H1 (cell line): ENCODE measurements around the gene L1TD1. TPM values are rescaled to one million over a fixed set of nuclear protein-coding genes. Genes with fewer than 3 reads are reported as not detected.
"Not testable (repeated sequence)": the region's sequence is repeated elsewhere in the genome, so short reads cannot be mapped to it uniquely, and the experiment has no call there.

ENCODE experiments used
- CTCF ChIA-PET: fragments of 300-600 bp; sonication (Branson Sonifier 250); formaldehyde crosslinking; loops from one replicate; lab custom pipeline; 2021; ENCODE audit not compliant: partially characterized antibody; lab: Charles Lee
- POLR2A ChIA-PET: fragments of 300-600 bp; sonication (Branson Sonifier 250); formaldehyde crosslinking; loops from one replicate; lab custom pipeline; 2021; ENCODE audit warnings: inconsistent platforms; ENCODE audit not compliant: partially characterized antibody; lab: Charles Lee
- DNase-seq, 2 experiments: peaks; one replicate each; pipeline versions ENCODE4 v3.0.0 to v3.0.0-alpha.2; 2010 to 2022; ENCODE audit warnings: low spot score in 2 of 2, low read depth in 1 of 2, mixed read lengths in 1 of 2
- FAIRE-seq: peaks from 2 replicates; lab custom pipeline; 2011; peaks lifted over from hg19 to GRCh38; lab: Jason Lieb, UNC
- H2AFZ ChIP-seq: 2 replicates; pipeline ENCODE4 v1.8.1; 2012; ENCODE audit warnings: low read length, inconsistent platforms
- H2AK5ac ChIP-seq: 2 replicates; pipeline ENCODE4 v1.6.1; 2013; ENCODE audit warnings: low read depth, low read length
- H2BK120ac ChIP-seq: replicated peaks from 2 replicates; pipeline ENCODE3; 2013; ENCODE audit warnings: low read depth, low read length, inconsistent platforms
- H2BK12ac ChIP-seq: 2 replicates; pipeline ENCODE4 v1.6.1; 2013; ENCODE audit warnings: low read depth, low read length
- H2BK15ac ChIP-seq: 2 replicates; pipeline ENCODE4 v1.6.1; 2013; ENCODE audit warnings: low read length
- H2BK20ac ChIP-seq: 2 replicates; pipeline ENCODE4 v1.6.1; 2013; ENCODE audit warnings: low read length
- H2BK5ac ChIP-seq: 2 replicates; pipeline ENCODE4 v1.6.1; 2013; ENCODE audit warnings: low read depth, low read length
- H3K14ac ChIP-seq: 2 replicates; pipeline ENCODE4 v1.6.1; 2013; ENCODE audit warnings: inconsistent platforms; ENCODE audit not compliant: insufficient read length
- H3K18ac ChIP-seq: 2 replicates; pipeline ENCODE4 v1.6.1; 2013; ENCODE audit warnings: low read length; ENCODE audit errors: extremely low read depth
- H3K23ac ChIP-seq: 2 replicates; pipeline ENCODE4 v1.6.1; 2013; ENCODE audit warnings: inconsistent platforms; ENCODE audit not compliant: insufficient read length
- H3K23me2 ChIP-seq: 2 replicates; pipeline ENCODE4 v1.6.1; 2013; ENCODE audit warnings: low read depth, low read length
- H3K27ac ChIP-seq: 2 replicates; pipeline ENCODE4 v1.6.1; 2011; ENCODE audit warnings: low read depth, low read length, inconsistent platforms
- H3K27me3 ChIP-seq, 4 experiments: replicated peaks in 1 of 4; 1 replicate in 1 of 4; 2 replicates in 3 of 4; pipeline versions ENCODE4 v1.6.1 to v1.8.1; 2011 to 2013; ENCODE audit warnings: low read length in 3 of 4, mild to moderate bottlenecking in 3 of 4, inconsistent platforms in 2 of 4, mixed read lengths in 2 of 4, moderate library complexity in 1 of 4; ENCODE audit not compliant: control insufficient read depth in 3 of 4, insufficient read depth in 3 of 4; ENCODE audit errors: extremely low read depth in 1 of 4
- H3K36me3 ChIP-seq, 4 experiments: 2 replicates each; pipeline versions ENCODE4 v1.6.1 to v1.8.1; 2011 to 2013; ENCODE audit warnings: mild to moderate bottlenecking in 4 of 4, low read length in 3 of 4, moderate library complexity in 2 of 4, control low read depth in 1 of 4, inconsistent platforms in 1 of 4; ENCODE audit not compliant: insufficient read depth in 4 of 4, control insufficient read depth in 2 of 4
- H3K4ac ChIP-seq: replicated peaks from 2 replicates; pipeline ENCODE3; 2013; ENCODE audit warnings: low read length, low read depth, mixed read lengths, inconsistent platforms; ENCODE audit not compliant: insufficient read length
- H3K4me1 ChIP-seq, 4 experiments: replicated peaks in 1 of 4; 1 replicate in 1 of 4; 2 replicates in 3 of 4; pipeline versions ENCODE4 v1.6.1 to v1.8.1; 2011 to 2013; ENCODE audit warnings: low read length in 3 of 4, inconsistent platforms in 2 of 4, mixed read lengths in 1 of 4; ENCODE audit not compliant: insufficient read depth in 4 of 4, control insufficient read depth in 3 of 4
- H3K4me2 ChIP-seq, 2 experiments: 2 replicates each; pipeline versions ENCODE4 v1.6.1 to v1.8.1; 2011 to 2013; ENCODE audit warnings: low read depth in 2 of 2, low read length in 2 of 2, control low read depth in 1 of 2, inconsistent platforms in 1 of 2, mild to moderate bottlenecking in 1 of 2; ENCODE audit not compliant: insufficient read depth in 1 of 2
- H3K4me3 ChIP-seq, 4 experiments: fragments of 200-600, 300-600 bp in 1 of 4; sonication (generic), shearing (Covaris generic), sonication (Bioruptor Twin) in 1 of 4; 2 replicates each; pipeline versions ENCODE4 v1.5.1 to v1.8.1; 2011 to 2016; ENCODE audit warnings: low read length in 4 of 4, low read depth in 3 of 4, control low read depth in 2 of 4, inconsistent platforms in 2 of 4, mild to moderate bottlenecking in 2 of 4, mixed read lengths in 1 of 4, moderate library complexity in 1 of 4; ENCODE audit not compliant: insufficient read depth in 2 of 4; ENCODE audit errors: extremely low read depth in 1 of 4
- H3K56ac ChIP-seq: replicated peaks from 2 replicates; pipeline ENCODE3; 2013; ENCODE audit warnings: low read depth, mild to moderate bottlenecking, mixed read lengths, low read length, inconsistent platforms; ENCODE audit not compliant: insufficient read length
- H3K79me1 ChIP-seq: 2 replicates; pipeline ENCODE4 v1.6.1; 2013; ENCODE audit warnings: low read depth, low read length, control low read depth
- H3K79me2 ChIP-seq, 2 experiments: 2 replicates each; pipeline versions ENCODE4 v1.6.1 to v1.8.1; 2012 to 2013; ENCODE audit warnings: low read length in 2 of 2, mild to moderate bottlenecking in 2 of 2, inconsistent platforms in 1 of 2; ENCODE audit not compliant: insufficient read depth in 2 of 2, control insufficient read depth in 1 of 2
- H3K9ac ChIP-seq, 4 experiments: replicated peaks in 1 of 4; 1 replicate in 1 of 4; 2 replicates in 3 of 4; pipeline versions ENCODE4 v1.6.1 to v1.8.1; 2011 to 2013; ENCODE audit warnings: low read depth in 3 of 4, low read length in 3 of 4, control low read depth in 2 of 4, mild to moderate bottlenecking in 2 of 4, moderate library complexity in 2 of 4, inconsistent platforms in 1 of 4; ENCODE audit errors: extremely low read depth in 1 of 4
- H3K9me3 ChIP-seq, 2 experiments: 2 replicates each; pipeline versions ENCODE4 v1.6.1 to v1.8.1; 2012 to 2013; ENCODE audit warnings: mild to moderate bottlenecking in 2 of 2, moderate library complexity in 2 of 2, control low read depth in 1 of 2, inconsistent platforms in 1 of 2, low read depth in 1 of 2, low read length in 1 of 2, mixed read lengths in 1 of 2; ENCODE audit not compliant: insufficient read depth in 2 of 2
- H4K20me1 ChIP-seq, 2 experiments: replicated peaks in 1 of 2; 2 replicates each; pipeline versions ENCODE3 to v1.8.1; 2011 to 2013; ENCODE audit warnings: inconsistent platforms in 2 of 2, low read length in 2 of 2, mild to moderate bottlenecking in 1 of 2; ENCODE audit not compliant: insufficient read depth in 2 of 2, control insufficient read depth in 1 of 2
- H4K5ac ChIP-seq: 2 replicates; pipeline ENCODE4 v1.6.1; 2013; ENCODE audit warnings: low read length, low read depth, mixed read lengths, inconsistent platforms; ENCODE audit not compliant: insufficient read length
- H4K8ac ChIP-seq: 2 replicates; pipeline ENCODE4 v1.8.0; 2013; ENCODE audit warnings: mild to moderate bottlenecking, moderate library complexity, low read length, inconsistent platforms; ENCODE audit not compliant: insufficient read depth; ENCODE audit errors: extremely low read depth
- H4K91ac ChIP-seq: replicated peaks from 2 replicates; pipeline ENCODE3; 2013; ENCODE audit warnings: low read length, mixed read lengths, inconsistent platforms; ENCODE audit not compliant: insufficient read length
- ASH2L ChIP-seq: fragments of 200-600, 300-600 bp; sonication (generic); IDR thresholded peaks from one replicate; pipeline ENCODE4 v1.7.1; 2017; ENCODE audit warnings: low read length
- TEAD4 ChIP-seq: IDR thresholded peaks from 2 replicates; pipeline ENCODE4 v1.6.1; 2012; ENCODE audit warnings: low read depth, low read length, inconsistent platforms, mixed read lengths
- WGBS, 2 experiments: shearing (Covaris generic) in 1 of 2; methylation state at CpG; one replicate each; pipeline versions ENCODE4 v1.1.6 to v1.1.7; 2013 to 2015; ENCODE audit warnings: low lambda C conversion rate in 2 of 2, mixed read lengths in 2 of 2, inconsistent platforms in 1 of 2, low coverage in 1 of 2, missing lambda C conversion rate in 1 of 2; ENCODE audit not compliant: insufficient replicate concordance in 2 of 2, insufficient coverage in 1 of 2, insufficient read length in 1 of 2; ENCODE audit errors: extremely low coverage in 1 of 2, missing lambda C conversion rate in 1 of 2; 5-methylcytosine and 5-hydroxymethylcytosine counted together
- polyA plus RNA-seq, 7 experiments: library from polyadenylated mRNA; depleted of rRNA in 3 of 7; stranded (reverse) in 5 of 7; unstranded in 2 of 7; fragments of >200 nt in 5 of 7; fragments of 200-250 nt in 2 of 7; gene quantifications; 1 replicate in 5 of 7; 2 replicates in 1 of 7; 4 replicates in 1 of 7; pipeline versions ENCODE4 v1.2.1 to v1.2.3, GENCODE V29; 2011 to 2013; ENCODE audit warnings: missing spikeins in 2 of 7, mixed read lengths in 2 of 7
- total RNA-seq: library from RNA; stranded (reverse); fragmentation: NEBNext Ultra II Directional; extraction: Animal tissue kit (Norgen Biotek cat#: 25700); gene quantifications from 2 replicates; pipeline ENCODE4 v1.2.1, GENCODE V29; 2021

L1TD1 gene
- total and polyA plus RNA-seq, 2 of the 8 experiments (the other 6 are each of a cell fraction or from before 2014, with no cell fraction given), result 35.3 to 441 TPM

GRCh38 chr1:62183164-62184020 lies 11.3 kb upstream of the L1TD1 start:
- TF ChIP-seq TEAD4, result 0 out of 2 replicates have a peak, but pooled peaks have one; percentile 10
- peak; percentile 65 for TF ChIP-seq ASH2L
- not testable (repeated sequence) for H3K14ac ChIP-seq, H3K27me3 ChIP-seq, H3K36me3 ChIP-seq, DNase-seq, H2BK15ac ChIP-seq, H3K23ac ChIP-seq, H2AK5ac ChIP-seq, H4K20me1 ChIP-seq, H2AFZ ChIP-seq, H3K9me3 ChIP-seq, H3K79me1 ChIP-seq, H3K79me2 ChIP-seq, H3K23me2 ChIP-seq, FAIRE-seq, H3K9ac ChIP-seq, H3K56ac ChIP-seq
- ChIA-PET POLR2A (interaction anchor here (0.8 to 27.8 kb wide), 8 partner anchors 9 to 252 kb away, joined by 3 to 1232 read pairs (median 3); partner anchors contain the start of gene L1TD1), CTCF (interaction anchor here (0.6 to 3.8 kb wide), 7 partner anchors 8 to 25 kb away, joined by 3 to 20 read pairs (median 5); partner anchors contain the start of gene L1TD1)
- Histone ChIP-seq H3K4me3 (peak overlapping the region in 2 of 4 experiments; percentile 6 to 48; a peak in 3 of 8 replicates), H4K91ac (peak overlapping the region; percentile 94), H2BK5ac (peak overlapping the region; percentile 82; the same call in 1 of the 2 replicates), H4K5ac (peak overlapping the region; percentile 24), H4K8ac (peak overlapping the region; percentile 73), H3K4ac (peak overlapping the region; percentile 87), H3K27ac (peak overlapping the region; percentile 54; the same call in 1 of the 2 replicates), H2BK120ac (peak overlapping the region; percentile 94), H3K4me1 (peaks cover 11 to 28% (median 28%) of the 10 kb centered on the region in 4 experiments), H3K18ac (peak overlapping the region; percentile 97), H2BK20ac (peak overlapping the region; percentile 98), H3K4me2 (peak overlapping the region; percentile 62 to 70), H2BK12ac (peak overlapping the region; percentile 88)
- WGBS, 2 experiments, result 35% methylated on average over 11 of the region's 11 CpGs; no CpG with 5 or more reads in 1 of the 2 experiments
